K562 (cell line): ENCODE results near the gene FAM174C. TPM values are rescaled to one million over a fixed set of nuclear protein-coding genes. Genes with fewer than 3 reads are reported as not detected.

Experiments
- EWSR1 ChIP-seq: fragments of 450-650 bp; IDR thresholded peaks from 2 replicates; pipeline ENCODE4 v1.6.1; 2018; ENCODE audit warnings: borderline replicate concordance, mild to moderate bottlenecking, low read depth, moderate library complexity; ENCODE audit not compliant: partially characterized antibody
- TRIM24 ChIP-seq, 2 experiments: fragments of 450-650 bp; IDR thresholded peaks; 2 replicates each; pipeline ENCODE4 v1.6.1; 2016
- ZNF24 ChIP-seq: fragments of 450-650 bp; IDR thresholded peaks from 2 replicates; pipeline ENCODE4 v1.6.1; 2016
- ZNF57 ChIP-seq: fragments of 450-650 bp; formaldehyde crosslinking; IDR thresholded peaks from 2 replicates; pipeline ENCODE4 v1.4.0; 2020; ENCODE audit warnings: mild to moderate bottlenecking, moderate library complexity
- polyA plus RNA-seq, 8 experiments: library from polyadenylated mRNA; depleted of rRNA in 4 of 8; stranded (reverse) in 5 of 8; unstranded in 3 of 8; fragments of >200 nt; fragmentation: Nextera tagmentation in 2 of 8; fragmentation: Illumina TruSeq in 1 of 8; extraction: Ambion mirVana in 2 of 8; extraction: Trizol in 1 of 8; gene quantifications; 2 replicates each; pipeline versions ENCODE4 v1.2.1 to v1.2.3, GENCODE V29; 2011 to 2014; ENCODE audit warnings: inconsistent platforms in 1 of 8, missing spikeins in 1 of 8
- total RNA-seq, 7 experiments: library from RNA; depleted of rRNA in 6 of 7; stranded (reverse); fragments of >200 nt in 6 of 7; fragmentation: Illumina TruSeq in 2 of 7; extraction: Trizol in 2 of 7; gene quantifications; 2 replicates each; pipeline versions ENCODE4 v1.2.1 to v1.2.3, GENCODE V29; 2011 to 2021; ENCODE audit warnings: low replicate concordance in 1 of 7
- TF ChIP-seq, protein P1 (sequence below): fragments of 250-450 bp; sonication (Bioruptor Pico); IDR thresholded peaks from 2 replicates; pipeline ENCODE4 v1.9.0; 2021; ENCODE audit warnings: mild to moderate bottlenecking, inconsistent platforms
- TF ChIP-seq, protein P2 (sequence below), 2 experiments: fragments of 250-450 bp in 1 of 2; fragments of 450-650 bp in 1 of 2; sonication (Bioruptor Pico) in 1 of 2; IDR thresholded peaks; 2 replicates each; pipeline versions ENCODE4 v1.6.1 to v1.8.0; 2016 to 2021; ENCODE audit warnings: mild to moderate bottlenecking in 2 of 2, moderate library complexity in 2 of 2, missing compliant biosample characterization in 1 of 2, missing genetic modification characterization in 1 of 2
- TF ChIP-seq, protein P3 (sequence below), 2 experiments: fragments of 450-650 bp in 1 of 2; sonication (generic) in 1 of 2; formaldehyde crosslinking in 1 of 2; IDR thresholded peaks; 2 replicates each; pipeline versions ENCODE4 v1.7.1 to v1.9.0; 2016 to 2022; ENCODE audit warnings: inconsistent platforms in 1 of 2, mild to moderate bottlenecking in 1 of 2, missing genetic modification reagents in 1 of 2

The FAM174C gene
- total and polyA plus RNA-seq, 9 of the 15 experiments (the other 6 are each of a cell fraction or from before 2014, with no cell fraction given) = 0.66 to 89.6 (median 20.3) TPM

DNA sequence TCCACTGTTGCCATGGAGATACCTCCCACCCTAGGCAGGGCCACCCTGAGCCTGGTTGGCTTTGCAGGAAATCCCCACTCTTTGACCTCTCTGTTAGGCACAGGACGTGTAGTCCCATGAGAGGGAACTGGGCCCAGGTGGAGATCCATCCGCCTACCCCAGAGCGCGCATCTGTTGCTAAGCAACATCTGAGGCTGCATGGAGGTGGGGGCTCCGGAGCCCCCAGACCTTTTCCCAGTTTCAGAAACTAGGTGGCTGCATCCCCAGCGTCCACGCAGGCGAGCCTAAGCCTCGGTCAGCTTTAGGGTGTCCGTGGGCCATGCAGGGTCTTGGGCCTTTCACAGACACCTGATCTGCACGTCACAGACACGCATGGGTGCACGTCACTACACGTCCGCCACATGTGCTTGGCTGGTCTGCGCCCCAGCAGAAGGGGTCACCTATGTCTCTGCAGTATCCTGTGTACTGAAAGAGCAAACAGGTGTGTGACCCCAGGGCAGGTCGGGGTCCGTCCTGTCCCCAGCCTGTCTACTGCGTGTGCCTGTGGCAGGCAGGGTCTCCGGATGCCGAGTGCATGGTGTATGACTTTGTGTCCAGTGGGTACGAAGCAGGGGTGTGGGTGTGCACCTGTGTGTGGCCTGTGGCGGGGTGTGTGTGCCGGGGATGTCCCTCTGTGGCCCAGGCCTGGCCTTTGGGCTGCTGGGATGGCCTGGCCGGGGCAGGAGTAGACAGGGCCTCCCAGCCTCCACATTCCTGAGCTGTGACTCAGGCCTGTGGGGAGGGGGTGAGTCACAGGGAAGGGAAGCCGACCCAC is 10.3 kb upstream of the FAM174C start (continued):
- TF ChIP-seq, protein P1, sequence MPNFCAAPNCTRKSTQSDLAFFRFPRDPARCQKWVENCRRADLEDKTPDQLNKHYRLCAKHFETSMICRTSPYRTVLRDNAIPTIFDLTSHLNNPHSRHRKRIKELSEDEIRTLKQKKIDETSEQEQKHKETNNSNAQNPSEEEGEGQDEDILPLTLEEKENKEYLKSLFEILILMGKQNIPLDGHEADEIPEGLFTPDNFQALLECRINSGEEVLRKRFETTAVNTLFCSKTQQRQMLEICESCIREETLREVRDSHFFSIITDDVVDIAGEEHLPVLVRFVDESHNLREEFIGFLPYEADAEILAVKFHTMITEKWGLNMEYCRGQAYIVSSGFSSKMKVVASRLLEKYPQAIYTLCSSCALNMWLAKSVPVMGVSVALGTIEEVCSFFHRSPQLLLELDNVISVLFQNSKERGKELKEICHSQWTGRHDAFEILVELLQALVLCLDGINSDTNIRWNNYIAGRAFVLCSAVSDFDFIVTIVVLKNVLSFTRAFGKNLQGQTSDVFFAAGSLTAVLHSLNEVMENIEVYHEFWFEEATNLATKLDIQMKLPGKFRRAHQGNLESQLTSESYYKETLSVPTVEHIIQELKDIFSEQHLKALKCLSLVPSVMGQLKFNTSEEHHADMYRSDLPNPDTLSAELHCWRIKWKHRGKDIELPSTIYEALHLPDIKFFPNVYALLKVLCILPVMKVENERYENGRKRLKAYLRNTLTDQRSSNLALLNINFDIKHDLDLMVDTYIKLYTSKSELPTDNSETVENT (CRISPR knock-in tag) = no peak; the same call in 1 of the 2 replicates
- TF ChIP-seq ZNF24 = no peak
- TF ChIP-seq, protein P2, sequence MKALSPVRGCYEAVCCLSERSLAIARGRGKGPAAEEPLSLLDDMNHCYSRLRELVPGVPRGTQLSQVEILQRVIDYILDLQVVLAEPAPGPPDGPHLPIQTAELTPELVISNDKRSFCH (CRISPR knock-in tag; IDR thresholded peaks at IDR 0.05) = no peak
- TF ChIP-seq, protein P2 (tag; IDR thresholded peaks at IDR 0.05) = no peak
- TF ChIP-seq ZNF57 (CRISPR knock-in tag) = no peak
- TF ChIP-seq EWSR1 = no peak
- TF ChIP-seq, protein P3, sequence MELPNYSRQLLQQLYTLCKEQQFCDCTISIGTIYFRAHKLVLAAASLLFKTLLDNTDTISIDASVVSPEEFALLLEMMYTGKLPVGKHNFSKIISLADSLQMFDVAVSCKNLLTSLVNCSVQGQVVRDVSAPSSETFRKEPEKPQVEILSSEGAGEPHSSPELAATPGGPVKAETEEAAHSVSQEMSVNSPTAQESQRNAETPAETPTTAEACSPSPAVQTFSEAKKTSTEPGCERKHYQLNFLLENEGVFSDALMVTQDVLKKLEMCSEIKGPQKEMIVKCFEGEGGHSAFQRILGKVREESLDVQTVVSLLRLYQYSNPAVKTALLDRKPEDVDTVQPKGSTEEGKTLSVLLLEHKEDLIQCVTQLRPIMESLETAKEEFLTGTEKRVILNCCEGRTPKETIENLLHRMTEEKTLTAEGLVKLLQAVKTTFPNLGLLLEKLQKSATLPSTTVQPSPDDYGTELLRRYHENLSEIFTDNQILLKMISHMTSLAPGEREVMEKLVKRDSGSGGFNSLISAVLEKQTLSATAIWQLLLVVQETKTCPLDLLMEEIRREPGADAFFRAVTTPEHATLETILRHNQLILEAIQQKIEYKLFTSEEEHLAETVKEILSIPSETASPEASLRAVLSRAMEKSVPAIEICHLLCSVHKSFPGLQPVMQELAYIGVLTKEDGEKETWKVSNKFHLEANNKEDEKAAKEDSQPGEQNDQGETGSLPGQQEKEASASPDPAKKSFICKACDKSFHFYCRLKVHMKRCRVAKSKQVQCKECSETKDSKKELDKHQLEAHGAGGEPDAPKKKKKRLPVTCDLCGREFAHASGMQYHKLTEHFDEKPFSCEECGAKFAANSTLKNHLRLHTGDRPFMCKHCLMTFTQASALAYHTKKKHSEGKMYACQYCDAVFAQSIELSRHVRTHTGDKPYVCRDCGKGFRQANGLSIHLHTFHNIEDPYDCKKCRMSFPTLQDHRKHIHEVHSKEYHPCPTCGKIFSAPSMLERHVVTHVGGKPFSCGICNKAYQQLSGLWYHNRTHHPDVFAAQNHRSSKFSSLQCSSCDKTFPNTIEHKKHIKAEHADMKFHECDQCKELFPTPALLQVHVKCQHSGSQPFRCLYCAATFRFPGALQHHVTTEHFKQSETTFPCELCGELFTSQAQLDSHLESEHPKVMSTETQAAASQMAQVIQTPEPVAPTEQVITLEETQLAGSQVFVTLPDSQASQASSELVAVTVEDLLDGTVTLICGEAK (IDR thresholded peaks at IDR 0.05) = no peak
- TF ChIP-seq, protein P3 (CRISPR knock-in tag; IDR thresholded peaks at IDR 0.05) = no peak
- no peak for TF ChIP-seq TRIM24 (IDR thresholded peaks at IDR 0.05)
